DOHH2 (cell line): ENCODE measurements around the gene C16orf54.

Experiments used
- H3F3A ChIP-seq: fragments of 200-600 bp; sonication (generic), shearing (Covaris generic); 2 replicates; pipeline ENCODE4 v1.6.0; 2016; ENCODE audit warnings: antibody characterized with exemption, mild to moderate bottlenecking; ENCODE audit not compliant: control insufficient read depth, insufficient read depth
- H3K27ac ChIP-seq: fragments of 200-600 bp; sonication (generic); 2 replicates; pipeline ENCODE4 v1.5.1; 2014; ENCODE audit warnings: low read depth, mild to moderate bottlenecking, low read length, moderate library complexity
- H3K27me3 ChIP-seq: fragments of 200-600 bp; sonication (generic); 2 replicates; pipeline ENCODE4 v1.6.1; 2014; ENCODE audit warnings: mild to moderate bottlenecking, low read length, mixed read lengths; ENCODE audit not compliant: control insufficient read depth
- H3K36me3 ChIP-seq: fragments of 200-600 bp; sonication (generic); 2 replicates; pipeline ENCODE4 v1.6.1; 2014; ENCODE audit warnings: mild to moderate bottlenecking, low read length, moderate library complexity, mixed read lengths; ENCODE audit not compliant: control insufficient read depth
- H3K4me1 ChIP-seq: fragments of 200-600 bp; sonication (generic); 2 replicates; pipeline ENCODE4 v1.6.1; 2014; ENCODE audit warnings: mild to moderate bottlenecking, low read length, mixed read lengths; ENCODE audit not compliant: control insufficient read depth
- H3K4me2 ChIP-seq: fragments of 200-600 bp; sonication (generic); 2 replicates; pipeline ENCODE4 v1.6.0; 2014; ENCODE audit warnings: mild to moderate bottlenecking, low read length, moderate library complexity
- H3K4me3 ChIP-seq: fragments of 200-600 bp; sonication (generic); 2 replicates; pipeline ENCODE4 v1.5.1; 2014; ENCODE audit warnings: mild to moderate bottlenecking, low read length, mixed read lengths
- H3K79me2 ChIP-seq: fragments of 200-600 bp; sonication (generic); 2 replicates; pipeline ENCODE4 v1.6.1; 2014; ENCODE audit warnings: mild to moderate bottlenecking, low read length, mixed read lengths; ENCODE audit not compliant: control insufficient read depth
- H3K9me2 ChIP-seq: fragments of 200-600 bp; sonication (generic); replicated peaks from 2 replicates; pipeline ENCODE4 v1.6.1; 2014; ENCODE audit warnings: mild to moderate bottlenecking, low read length, mixed read lengths; ENCODE audit not compliant: control insufficient read depth
- H3K9me3 ChIP-seq: fragments of 200-600 bp; sonication (generic); 2 replicates; pipeline ENCODE4 v1.6.1; 2014; ENCODE audit warnings: antibody characterized with exemption, low read length, mixed read lengths; ENCODE audit not compliant: control insufficient read depth, insufficient read depth
- H4K20me1 ChIP-seq: fragments of 200-600 bp; sonication (generic); 2 replicates; pipeline ENCODE4 v1.6.0; 2014; ENCODE audit warnings: low read depth, mild to moderate bottlenecking, antibody characterized with exemption, low read length, moderate library complexity; ENCODE audit not compliant: control insufficient read depth, insufficient read depth
- EZH2phosphoT487 ChIP-seq: fragments of 200-600 bp; sonication (generic); IDR thresholded peaks from 2 replicates; pipeline ENCODE4 v1.6.1; 2017; ENCODE audit warnings: borderline replicate concordance, mild to moderate bottlenecking, antibody characterized with exemption, low read length, moderate library complexity, mixed read lengths
- TF ChIP-seq, protein P1 (sequence below): fragments of 200-600 bp; sonication (generic); IDR thresholded peaks from one replicate; pipeline ENCODE4 v1.5.1; 2014; ENCODE audit warnings: antibody characterized with exemption, mild to moderate bottlenecking, low read depth, low read length; ENCODE audit not compliant: poor library complexity, severe bottlenecking

Gene C16orf54

DNA sequence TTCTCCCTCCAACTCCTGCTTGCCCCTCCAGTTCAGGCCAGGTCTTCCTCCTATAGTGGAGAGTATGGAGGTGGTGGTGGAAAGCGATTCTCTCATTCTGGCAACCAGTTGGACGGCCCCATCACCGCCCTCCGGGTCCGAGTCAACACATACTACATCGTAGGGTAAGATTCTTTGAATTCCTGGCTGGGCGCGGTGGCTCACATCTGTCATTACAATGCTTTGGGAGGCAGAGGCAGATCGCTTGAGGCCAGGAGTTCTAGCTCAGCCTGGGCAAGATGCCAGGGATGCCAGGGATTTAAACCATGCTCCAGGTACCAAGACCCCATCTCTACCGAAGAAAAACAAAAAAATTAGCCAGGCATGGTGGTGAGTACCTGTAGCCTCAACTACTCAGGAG lies 33.7 kb upstream of the C16orf54 start:
- no peaks in the 10 kb centered on the region for H3K36me3 ChIP-seq
- H3F3A ChIP-seq, result no peaks in the 10 kb centered on the region
- peaks cover 14% of the 10 kb centered on the region; the same call in 1 of the 2 replicates for H3K27me3 ChIP-seq
- no peak overlapping the region for H3K4me3 ChIP-seq
- H3K4me2 ChIP-seq, result no peak overlapping the region
- no peaks in the 10 kb centered on the region for H4K20me1 ChIP-seq
- H3K79me2 ChIP-seq, result no peaks in the 10 kb centered on the region
- H3K4me1 ChIP-seq, result no peaks in the 10 kb centered on the region
- no peaks in the 10 kb centered on the region for H3K9me3 ChIP-seq
- TF ChIP-seq, protein P1, sequence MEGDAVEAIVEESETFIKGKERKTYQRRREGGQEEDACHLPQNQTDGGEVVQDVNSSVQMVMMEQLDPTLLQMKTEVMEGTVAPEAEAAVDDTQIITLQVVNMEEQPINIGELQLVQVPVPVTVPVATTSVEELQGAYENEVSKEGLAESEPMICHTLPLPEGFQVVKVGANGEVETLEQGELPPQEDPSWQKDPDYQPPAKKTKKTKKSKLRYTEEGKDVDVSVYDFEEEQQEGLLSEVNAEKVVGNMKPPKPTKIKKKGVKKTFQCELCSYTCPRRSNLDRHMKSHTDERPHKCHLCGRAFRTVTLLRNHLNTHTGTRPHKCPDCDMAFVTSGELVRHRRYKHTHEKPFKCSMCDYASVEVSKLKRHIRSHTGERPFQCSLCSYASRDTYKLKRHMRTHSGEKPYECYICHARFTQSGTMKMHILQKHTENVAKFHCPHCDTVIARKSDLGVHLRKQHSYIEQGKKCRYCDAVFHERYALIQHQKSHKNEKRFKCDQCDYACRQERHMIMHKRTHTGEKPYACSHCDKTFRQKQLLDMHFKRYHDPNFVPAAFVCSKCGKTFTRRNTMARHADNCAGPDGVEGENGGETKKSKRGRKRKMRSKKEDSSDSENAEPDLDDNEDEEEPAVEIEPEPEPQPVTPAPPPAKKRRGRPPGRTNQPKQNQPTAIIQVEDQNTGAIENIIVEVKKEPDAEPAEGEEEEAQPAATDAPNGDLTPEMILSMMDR, result no peak
- no peak for TF ChIP-seq EZH2phosphoT487
- H3K9me2 ChIP-seq, result no peaks in the 10 kb centered on the region
- no peak overlapping the region for H3K27ac ChIP-seq

DNA sequence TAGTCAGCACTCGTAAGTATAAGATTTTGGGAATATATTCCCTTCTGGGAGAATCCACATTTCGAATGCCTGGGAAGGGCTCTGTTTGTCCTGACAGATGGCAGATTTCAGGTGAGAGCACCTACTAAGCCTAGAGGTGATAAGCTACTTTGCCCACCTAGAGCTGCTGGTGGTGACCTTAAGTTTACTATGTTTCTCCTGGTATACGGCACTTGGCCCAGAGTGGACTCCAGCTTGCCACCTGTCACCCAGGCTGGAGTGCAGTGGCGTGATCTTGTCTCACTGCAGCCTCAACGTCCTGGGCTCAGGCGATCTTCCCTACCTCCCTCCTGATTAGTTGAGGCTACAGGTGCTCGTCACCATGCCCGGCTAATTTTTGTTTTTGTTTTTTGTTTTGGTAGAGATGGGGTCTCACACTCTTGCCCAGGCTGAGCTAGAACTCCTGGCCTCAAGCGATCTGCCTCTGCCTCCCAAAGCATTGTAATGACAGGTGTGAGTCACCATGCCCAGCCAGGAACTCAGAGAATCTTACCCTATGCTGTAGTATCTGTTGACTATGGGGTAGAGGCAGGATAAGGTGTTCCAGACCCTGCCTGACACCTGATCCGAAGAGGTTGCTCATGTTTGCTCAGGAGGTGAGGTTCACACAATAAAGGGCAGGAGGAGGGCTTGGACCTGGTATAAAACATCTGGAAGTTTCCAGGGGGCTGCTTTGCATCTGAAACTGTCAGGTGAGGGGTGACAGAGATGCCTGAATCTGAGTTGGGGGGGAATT lies 32.0 kb upstream of the C16orf54 start, which contains the start of gene ZG16:
Gene ZG16 (plus strand): TSS at position 681 of the 775 bp plus-strand sequence. CDS start 1,011 bp downstream, outside the sequence.
- TF ChIP-seq, protein P1, result no peak
- TF ChIP-seq EZH2phosphoT487, result no peak
- Histone ChIP-seq H3K27me3 (peaks cover 14% of the 10 kb centered on the region; the same call in 1 of the 2 replicates), H3K36me3 (no peaks in the 10 kb centered on the region), H3K9me3 (no peaks in the 10 kb centered on the region), H3F3A (no peaks in the 10 kb centered on the region), H3K4me1 (no peaks in the 10 kb centered on the region), H3K79me2 (no peaks in the 10 kb centered on the region), H4K20me1 (no peaks in the 10 kb centered on the region), H3K27ac (no peak within 1 kb of the TSS), H3K9me2 (no peaks in the 10 kb centered on the region), H3K4me3 (no peak within 1 kb of the TSS), H3K4me2 (no peak within 1 kb of the TSS)

DNA sequence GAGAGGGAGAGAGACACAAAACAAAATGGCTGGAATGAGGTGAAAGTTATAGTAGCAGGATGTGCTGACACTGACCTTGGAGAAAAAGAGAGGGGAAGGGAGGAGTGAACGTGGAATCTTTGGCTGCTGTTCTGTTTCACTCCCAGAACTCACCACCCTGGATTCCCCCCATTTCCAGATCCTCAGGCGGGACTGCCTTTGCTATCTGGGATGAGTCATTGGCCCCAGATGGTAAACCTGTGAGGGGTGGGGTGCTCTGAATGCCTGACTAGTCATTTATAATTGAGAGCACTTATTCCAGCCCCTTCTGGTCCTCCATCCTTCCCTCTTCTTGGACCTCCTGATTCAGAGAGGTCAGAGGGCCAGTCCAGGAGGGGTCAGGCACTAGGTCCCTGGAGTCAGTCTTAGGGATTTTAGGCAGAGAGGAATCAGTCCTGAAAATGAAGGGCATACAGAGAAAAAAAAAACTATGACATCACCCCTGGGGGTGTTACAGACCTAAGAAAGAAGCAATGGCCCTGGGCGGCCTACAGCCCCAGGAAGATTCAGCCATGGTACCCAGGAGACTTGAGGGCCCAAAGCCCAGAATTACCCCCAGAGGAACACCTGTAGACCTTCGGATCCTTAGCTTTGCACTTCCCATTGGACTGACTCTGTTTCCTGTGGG lies 30.1 kb upstream of the C16orf54 start:
- H3K4me2 ChIP-seq, result no peak overlapping the region
- no peaks in the 10 kb centered on the region for H3K9me2 ChIP-seq
- TF ChIP-seq, protein P1, result no peak
- TF ChIP-seq EZH2phosphoT487, result no peak
- peaks cover 10% of the 10 kb centered on the region; the same call in 1 of the 2 replicates for H3K27me3 ChIP-seq
- no peaks in the 10 kb centered on the region for H3K9me3 ChIP-seq
- no peak overlapping the region for H3K27ac ChIP-seq
- no peak overlapping the region for H3K4me3 ChIP-seq
- H4K20me1 ChIP-seq, result no peaks in the 10 kb centered on the region
- H3F3A ChIP-seq, result no peaks in the 10 kb centered on the region
- H3K4me1 ChIP-seq, result no peaks in the 10 kb centered on the region
- no peaks in the 10 kb centered on the region for H3K36me3 ChIP-seq
- H3K79me2 ChIP-seq, result no peaks in the 10 kb centered on the region
